RCC 7860 (cell line): Measurements from ENCODE around the gene KRT14.
A peak's percentile ranks its signal among the peaks of the same experiment; 100 is the strongest.
"Not testable (repeated sequence)": the region's sequence is repeated elsewhere in the genome, so short reads cannot be mapped to it uniquely, and the experiment has no call there.

Source experiments
- DNase-seq: peaks from one replicate; pipeline ENCODE4 v3.0.0-alpha.2; 2015; ENCODE audit warnings: low spot score
- FAIRE-seq: peaks from 2 replicates; lab custom pipeline; 2012; peaks lifted over from hg19 to GRCh38; lab: Jason Lieb, UNC

The KRT14 gene

DNA sequence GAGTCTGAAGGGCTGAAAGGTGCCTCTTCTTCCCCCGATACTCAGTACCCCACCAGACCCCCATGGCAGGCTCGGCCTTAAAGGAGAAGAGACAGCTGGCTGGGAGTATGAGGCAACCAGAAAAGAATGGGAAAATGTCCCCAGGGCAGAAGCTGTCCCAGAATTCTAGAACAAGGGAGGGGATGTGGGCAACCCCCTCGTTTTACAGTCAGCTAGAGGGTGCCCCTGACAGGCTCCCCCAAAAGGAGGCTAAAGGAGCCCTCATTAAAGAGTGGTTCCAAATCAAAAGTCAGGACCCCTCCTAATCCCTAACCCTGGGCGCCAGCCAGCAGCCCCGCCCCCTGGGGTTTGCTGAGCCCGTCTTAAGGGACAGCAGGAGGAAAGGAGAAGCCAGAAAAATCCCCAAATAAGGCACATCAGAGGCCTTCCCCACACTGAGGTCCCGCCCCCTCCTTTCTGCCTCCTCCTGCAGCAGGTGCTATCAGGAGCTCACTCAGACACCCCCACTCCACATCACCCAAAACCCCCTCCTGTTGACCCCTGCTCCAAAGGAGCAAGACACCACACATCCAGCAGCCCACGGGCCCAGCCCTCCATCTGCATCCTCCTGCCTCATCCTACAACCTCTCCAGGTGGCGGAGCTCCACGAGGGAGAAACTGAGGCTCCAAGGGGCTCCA is 36.6 kb upstream of the KRT14 start:
- DNase-seq, FAIRE-seq: not testable (repeated sequence)

DNA sequence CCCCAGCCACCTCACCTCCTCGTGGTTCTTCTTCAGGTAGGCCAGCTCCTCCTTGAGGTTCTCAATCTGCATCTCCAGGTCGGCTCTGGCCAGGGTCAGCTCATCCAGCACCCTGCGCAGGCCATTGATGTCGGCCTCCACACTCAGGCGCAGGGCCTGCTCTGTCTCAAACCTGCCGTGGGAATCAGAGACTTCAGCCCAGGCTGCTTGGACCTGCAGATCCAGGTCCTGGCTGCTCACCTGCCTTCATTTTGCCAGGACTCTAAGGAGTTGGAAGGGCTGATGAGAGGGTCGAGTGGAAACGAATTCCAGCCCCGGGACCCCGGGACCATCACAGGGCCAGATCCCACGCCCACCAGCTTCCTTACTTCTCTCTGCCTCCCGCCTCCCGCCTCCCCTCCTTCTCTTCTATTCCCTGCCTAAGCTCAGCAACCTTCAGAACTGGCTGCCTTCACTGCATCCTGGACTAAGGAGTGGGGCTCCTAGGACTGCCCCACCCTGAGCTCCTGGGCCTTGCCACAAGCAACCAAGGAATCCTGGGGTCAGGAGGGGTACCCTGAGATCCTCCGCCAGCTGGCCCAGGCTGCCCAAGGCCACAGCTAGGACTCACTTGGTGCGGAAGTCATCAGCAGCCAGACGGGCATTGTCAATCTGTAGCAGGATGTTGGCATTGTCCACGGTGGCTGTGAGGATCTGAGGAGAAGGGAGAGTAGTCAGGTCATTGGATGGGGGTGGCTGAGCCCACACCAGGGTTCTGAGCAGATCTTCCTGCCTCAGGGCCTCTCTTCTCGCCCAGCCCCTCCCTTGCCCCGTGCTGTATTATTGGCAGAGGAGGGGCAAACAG is 35.9 kb upstream of the KRT14 start:
- FAIRE-seq, DNase-seq: not testable (repeated sequence)

DNA sequence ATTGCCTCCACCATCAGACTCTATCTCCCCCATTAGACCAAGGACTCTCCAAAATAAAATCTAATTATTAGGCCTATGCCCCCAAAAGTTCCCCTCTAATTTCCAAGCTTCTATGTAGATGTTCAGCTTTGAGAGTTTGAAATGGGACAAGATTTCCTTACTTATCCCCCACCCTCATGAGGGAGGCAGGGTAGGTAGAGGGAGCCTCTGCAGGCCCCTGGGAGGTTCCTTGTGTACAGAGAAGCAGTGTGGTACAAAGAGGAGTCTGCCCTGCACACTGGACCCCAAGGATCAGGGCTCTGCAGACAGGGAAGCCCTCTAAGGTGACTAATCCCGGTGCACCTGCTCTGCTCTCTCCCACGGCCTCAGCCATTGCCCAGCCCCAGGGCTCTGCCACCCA is 35.2 kb upstream of the KRT14 start:
- DNase-seq, result no peak
- no peak for FAIRE-seq

DNA sequence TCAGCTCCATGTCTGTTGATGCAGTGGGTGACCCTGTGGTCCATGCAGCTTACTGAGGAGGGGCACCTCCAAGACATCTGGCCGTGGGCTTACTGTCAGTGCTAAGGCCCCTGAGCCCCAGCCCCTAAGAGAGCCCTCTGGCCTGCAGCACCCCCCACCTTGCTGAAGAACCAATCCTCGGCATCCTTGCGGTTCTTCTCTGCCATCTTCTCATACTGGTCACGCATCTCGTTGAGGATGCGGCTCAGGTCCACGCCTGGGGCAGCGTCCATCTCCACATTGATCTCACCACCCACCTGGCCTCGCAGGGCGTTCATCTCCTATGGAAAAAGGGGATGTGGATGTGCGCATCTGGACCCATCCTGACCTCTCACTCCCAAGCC is 34.7 kb upstream of the KRT14 start:
- DNase-seq, FAIRE-seq: not testable (repeated sequence)

DNA sequence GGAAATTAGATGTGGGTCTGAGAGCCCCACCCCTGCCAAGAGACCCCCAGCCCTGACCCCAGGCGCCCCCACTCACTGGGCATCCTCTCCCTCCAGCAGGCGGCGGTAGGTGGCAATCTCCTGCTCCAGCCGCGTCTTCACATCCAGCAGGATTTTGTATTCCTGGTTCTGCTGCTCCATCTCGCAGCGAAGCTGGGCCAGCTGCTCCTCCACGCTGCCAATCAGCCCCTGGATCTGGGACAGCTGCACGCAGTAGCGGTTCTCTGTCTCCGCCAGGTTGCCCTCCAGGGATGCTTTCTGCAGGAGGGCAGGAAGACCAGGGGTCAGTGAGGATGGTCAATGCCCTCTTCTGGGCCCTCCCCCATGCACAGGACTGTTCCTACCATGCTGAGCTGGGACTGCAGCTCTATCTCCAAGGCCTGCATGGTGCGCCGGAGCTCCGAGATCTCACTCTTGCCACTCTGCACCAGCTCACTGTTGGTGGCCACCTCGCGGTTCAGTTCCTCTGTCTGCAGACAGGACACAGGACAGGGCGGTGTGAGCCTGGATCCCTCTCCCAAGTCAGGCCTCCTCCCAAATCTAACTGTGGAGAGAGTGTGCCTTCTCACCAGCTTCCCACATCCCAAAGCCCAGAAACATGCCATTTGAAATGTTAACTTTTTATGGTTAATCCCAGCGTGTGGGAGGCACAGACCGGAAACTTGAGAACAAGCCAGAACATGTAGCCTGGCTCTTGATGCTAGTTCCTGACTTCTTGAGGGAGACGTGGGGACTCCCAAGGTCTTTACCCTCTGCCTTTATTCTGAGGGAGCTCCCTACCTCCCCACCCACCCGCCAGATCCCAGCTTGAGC is 34.1 kb upstream of the KRT14 start:
- FAIRE-seq (no peak), DNase-seq (no peak)

DNA sequence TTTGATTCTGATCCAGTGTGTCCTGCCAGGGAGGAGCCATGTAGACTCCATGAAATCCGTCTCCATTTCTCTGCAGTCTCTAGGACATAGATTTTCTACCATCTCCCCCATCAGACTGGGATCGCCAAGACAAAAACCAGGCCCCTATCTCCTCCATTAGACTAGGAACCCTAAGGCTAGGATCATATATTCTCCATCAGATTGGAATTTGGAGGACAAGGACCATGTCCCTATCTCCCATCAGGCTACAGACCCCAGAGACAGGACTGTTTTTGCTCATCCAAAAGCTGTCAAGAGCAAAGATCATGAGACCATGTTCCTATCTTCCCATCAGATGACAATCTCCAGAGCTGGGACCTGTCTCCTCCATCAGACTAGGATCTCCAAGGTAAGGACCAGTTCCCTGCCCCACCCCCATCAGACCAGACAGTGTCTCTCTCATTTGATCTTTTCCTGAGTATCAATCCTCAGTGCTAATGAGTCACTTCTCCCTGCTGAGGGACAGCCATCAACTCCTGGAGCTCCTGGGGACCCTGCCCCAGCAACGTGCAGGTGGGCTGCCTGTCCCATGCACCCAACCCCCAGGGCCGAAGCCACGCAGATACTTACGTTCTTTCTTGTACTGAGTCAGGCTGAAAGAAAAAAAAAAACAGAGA is 33.4 kb upstream of the KRT14 start:
- not testable (repeated sequence) for FAIRE-seq, DNase-seq

DNA sequence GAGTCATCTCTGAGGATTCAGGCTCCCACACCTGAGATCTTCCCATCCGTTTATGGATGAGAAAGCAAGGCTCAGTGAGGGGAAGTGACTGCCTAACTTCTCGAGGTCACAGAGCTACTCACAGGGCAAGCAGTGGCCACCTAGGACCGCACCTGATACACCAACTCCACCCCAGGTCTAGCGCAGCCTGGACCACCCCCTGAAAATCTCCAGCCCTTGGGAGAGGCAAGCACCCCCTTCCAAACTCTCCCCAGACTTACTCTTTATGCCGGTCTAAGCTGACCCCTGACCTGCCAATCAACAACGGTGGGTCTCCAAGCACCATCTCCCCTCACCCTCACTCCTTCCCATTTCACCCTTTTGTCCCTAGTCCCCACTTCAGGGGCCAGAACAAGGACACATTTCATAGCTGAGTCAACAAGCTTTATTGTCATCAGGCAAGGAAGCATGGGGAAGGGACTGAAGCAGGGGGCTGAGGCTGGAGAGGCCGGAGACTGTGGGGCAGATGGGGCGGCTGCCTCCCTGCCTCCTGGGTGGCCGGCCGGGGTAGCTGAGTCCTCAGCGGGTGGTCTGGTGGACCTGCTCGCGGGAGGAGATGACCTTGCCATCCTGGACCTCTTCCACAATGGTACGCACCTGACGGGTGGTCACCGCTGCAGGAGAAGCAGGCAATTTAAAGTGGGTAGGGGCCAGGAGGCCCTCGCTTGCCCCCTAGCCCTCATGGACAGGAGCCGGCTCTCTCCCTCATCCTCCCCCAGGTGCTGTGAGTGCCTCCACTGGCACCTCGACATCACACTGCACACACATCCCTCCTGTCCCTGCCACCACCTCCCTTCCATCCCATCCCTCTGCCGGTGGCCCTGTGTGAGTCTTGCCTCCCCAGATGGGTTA is 32.6 kb upstream of the KRT14 start:
- DNase-seq (peak; percentile 16), FAIRE-seq (no peak)

DNA sequence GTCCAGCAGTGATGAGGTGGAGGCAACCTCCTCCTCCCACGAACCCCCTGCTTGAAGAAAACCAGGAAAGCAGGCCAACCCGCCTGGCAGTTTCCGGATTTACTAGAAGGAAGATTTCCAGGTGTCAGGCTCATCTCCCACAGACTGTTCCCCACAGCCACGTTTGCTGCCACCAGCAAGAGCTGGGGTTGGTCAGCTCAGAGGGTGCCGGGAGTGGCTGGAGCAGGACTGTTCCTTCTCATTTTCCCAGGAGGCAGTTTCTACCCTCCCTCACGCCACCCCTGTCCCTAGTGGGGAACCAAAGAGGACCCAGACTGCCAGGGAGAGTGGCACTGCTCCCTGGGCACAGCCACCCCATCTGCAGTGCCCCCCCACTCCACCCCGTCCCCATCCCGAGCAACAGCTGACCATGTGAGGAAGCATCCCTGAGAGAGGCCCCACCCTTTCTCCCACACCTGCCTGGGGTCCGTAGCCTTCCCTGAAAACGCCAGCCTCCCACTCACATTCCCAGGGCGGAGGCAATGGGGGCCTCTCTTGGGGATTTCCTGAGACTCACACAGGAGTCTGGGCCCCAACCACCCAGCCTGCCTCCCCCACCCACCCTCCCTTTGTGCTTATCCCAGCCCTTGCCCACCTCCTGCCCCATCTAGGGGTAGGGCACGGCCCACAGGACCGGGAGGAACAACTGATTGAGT is 31.8 kb upstream of the KRT14 start:
- FAIRE-seq (no peak), DNase-seq (no peak)

DNA sequence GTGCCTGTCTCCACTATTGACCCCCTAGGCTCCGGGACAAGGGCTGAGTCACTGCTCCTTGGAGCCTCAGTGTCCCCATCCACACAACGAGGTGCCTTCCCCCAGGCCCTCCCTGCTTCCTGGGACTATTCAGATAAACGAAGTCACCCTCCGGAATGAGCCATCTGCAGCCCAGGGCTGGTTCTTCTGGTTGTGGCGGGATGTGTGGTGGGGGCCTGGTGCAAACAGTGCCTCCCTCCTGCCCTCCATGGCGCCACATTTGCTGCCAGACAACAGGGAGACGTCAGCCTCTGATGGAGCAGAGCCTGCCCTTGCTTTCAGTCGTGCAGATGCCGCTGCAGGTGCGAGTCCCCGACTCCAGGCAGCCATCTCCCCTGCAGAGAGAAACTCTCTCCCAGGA is 31.0 kb upstream of the KRT14 start:
- FAIRE-seq, result no peak
- DNase-seq, result no peak

DNA sequence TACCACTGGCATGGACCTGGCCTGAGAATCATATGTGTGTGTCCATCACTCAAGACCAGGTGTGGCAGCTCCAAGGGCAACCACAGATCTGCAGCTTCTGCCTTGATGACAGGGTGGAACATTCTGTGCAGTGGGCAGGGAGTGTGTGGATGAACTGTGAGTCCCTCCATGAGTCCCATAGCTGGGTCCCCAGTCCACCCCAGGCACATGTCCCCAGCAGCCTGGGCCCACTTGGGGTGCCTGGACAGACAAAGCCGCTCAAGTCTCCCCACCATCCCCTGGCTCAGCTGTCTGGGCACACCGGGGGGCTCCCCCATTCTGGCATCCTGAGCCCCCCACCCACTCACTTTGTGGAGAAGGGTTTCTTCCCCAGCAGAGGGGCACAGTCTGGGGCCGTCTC is 30.4 kb upstream of the KRT14 start:
- no peak for FAIRE-seq

DNA sequence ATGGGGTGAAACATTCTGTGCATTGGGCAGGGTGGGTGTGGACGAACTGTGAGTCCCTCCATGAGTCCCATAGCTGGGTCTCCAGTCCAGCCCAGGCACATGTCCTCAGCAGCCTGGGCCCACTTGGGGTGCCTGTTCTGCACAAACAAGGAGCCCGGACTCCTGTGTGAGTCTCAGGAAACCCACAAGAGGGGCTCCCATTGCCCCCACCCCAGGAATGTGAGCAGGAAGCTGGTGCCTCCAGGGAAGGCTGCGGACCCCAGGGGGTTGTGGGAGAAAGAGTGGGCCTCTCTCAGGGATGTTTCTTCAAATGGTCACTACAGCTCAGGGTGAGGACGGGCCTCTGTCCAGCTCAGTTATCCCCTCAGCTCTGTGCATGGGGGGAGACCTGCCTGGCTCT is 29.8 kb upstream of the KRT14 start:
- FAIRE-seq, DNase-seq: not testable (repeated sequence)

More for the DNA sequence above, 30.4 kb upstream of the KRT14 start:
- DNase-seq, result no peak

DNA sequence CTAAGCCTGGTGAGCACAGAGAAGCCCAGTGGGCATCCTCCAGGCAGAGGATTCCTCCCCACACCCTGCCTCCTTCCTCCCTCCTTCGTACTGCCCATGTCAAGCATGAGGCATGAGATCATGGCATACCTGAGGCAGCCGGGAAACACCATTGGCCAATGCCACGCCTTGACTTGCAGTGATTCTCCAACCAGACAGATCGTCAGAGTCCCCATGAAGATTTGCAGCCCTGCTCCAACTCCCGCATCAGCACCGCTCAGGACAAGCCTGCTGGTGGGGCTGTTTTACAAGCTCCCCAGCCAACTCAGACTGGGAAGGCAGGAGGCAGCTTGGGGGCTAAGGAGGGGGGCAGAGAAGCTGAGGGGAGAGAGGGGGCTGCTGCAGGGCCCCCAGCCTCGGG is 28.8 kb upstream of the KRT14 start:
- FAIRE-seq, result no peak
- DNase-seq, result no peak

DNA sequence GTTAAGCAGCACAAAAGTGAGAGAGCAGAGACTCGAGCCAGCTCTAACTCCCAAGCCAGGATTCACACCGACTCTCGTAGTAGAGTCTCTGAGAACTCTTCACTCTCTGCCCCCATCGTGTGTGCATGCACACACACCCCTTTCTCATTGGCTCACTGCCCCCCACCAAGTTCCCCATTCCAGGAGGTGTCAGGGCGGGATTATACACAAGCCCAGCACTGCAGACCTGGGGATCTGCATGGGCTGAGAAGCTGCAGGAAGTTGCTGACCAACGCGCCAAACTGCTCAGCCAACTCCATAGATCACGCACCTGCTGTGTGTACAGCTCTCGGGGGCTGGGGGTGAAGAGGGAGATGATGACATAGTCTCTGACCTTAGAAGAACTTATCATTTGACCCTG is 28.1 kb upstream of the KRT14 start:
- not testable (repeated sequence) for DNase-seq, FAIRE-seq

DNA sequence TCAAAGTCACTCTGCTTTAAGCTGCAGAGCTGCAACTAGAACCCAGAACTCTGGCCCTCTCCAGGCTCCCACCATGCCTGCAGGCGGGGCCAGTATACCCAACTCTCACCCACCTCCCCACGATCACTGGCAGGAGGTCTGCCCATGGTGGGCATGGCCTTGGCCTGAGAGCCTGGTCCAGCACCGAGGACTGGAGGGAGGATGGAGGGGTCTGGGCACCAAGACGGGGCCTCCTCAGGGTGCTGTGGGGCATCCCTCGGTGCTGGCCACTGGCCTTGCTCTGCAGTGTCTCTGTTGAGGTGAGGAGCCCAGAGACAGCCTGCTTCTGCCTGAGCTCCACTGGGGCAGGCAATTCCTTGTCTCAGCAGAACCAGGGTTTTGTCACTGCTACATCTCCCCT is 27.4 kb upstream of the KRT14 start:
- FAIRE-seq, result no peak
- no peak for DNase-seq

DNA sequence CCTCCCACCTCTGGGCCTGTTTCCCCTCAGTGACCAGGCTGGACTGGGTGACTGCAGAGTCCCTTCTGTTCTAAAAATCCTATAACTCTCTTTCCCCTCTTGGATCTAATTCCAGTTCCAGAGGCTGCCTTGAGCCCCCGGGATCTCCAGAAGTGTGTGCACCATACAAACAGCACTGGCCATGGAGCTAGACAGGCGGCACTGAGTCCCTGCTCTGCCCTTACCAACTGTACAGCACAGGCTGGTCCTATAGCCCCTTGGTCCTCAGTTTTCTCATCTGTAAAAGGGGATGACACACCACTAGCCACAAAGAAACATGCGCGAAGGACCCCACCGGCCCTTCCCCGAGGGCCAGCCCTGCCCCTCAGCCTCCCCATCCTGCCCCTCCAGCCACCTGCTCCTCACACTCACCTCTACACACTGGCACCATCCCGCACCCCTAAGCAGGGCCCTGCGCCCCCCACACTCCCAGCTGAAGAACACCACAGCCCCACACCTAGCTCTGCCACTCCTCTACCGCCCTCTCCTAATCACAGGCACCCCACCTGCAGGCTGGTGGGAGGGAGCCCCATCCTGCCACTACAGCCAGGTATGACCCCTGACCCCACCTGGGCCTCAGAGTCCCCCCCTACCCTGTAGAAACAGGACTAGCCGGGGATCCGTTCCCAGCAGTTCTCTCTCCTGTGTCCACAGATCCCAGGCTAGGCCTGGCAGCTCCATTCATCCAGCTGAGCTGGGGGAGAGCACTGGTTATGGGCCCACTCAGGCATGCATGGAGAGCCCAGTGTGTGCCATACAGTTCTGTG is 26.8 kb upstream of the KRT14 start:
- DNase-seq (no peak), FAIRE-seq (no peak)

DNA sequence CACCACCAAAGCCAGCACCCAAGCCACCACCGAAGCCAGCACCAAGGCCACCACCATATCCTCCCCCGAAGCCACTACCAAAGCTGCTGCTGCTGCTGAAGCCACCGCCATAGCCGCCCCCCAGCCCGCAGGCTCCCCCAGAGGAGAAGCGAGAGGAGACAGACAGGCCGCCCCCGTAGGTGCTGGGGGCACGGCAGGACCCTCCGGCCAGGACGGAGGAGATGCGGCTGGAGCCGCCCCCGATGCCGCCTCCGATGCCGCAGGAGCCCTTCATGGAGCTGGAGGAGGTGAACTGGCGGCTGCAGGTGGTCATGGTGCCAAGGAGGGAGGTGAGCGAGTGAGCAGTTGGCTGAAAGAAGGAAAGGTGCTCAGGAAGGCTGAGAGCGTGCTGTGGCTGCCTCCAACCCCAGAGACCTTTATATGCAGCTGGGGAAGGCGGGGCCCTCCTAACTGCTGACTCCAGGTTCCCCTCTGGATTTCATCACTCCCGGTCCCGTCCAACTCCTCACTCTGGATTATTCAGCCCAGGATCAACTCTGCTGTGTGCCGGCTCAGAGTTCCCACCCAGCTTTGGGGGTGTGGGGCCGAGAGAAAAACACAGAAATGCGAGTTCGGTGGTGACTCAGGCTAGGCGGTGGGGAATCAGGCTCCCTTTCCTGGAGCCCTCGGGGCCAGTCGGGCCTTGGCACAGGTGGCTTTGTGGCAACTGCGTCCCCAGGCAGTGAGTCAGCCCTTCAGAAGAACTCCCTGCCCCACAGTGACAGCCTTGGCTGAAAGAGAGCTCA is 25.9 kb upstream of the KRT14 start, which contains the start of gene KRT16:
TSS of gene KRT16 (minus strand) at position 392 of the 785 bp plus-strand sequence. CDS start at position 313, 79 bp downstream.
- FAIRE-seq (peak; percentile 17), DNase-seq (peak; percentile 36)

DNA sequence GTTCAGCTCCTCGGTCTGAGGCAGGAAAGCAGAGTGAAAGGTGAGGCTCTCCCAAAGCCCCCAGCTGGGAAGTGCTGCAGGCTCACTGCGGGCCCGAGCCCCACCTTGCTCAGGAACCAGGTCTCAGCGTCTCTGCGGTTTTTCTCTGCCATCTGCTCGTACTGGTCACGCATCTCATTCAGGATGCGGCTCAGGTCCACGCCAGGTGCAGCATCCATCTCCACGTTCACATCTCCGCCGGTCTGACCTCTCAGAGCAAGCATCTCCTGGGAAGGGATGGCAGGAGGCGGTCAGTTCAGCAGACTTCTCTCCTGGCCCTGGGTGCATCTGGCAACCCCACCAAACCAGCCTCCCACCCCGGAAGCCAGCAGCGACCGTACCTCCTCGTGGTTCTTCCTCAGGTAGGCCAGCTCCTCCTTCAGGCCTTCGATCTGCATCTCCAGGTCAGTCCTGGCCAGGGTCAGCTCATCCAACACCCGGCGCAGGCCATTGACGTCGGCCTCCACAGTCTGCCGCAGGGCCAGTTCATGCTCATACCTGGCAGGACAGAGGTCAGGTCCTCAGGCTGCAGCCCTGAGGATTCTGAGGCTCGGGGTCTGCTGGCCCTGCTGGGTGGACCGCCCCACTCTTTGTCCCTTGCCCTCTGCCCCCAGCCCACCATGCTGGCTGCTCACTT is 24.4 kb upstream of the KRT14 start:
- DNase-seq, result no peak
- FAIRE-seq, result no peak
